ES-I3 (cell line): ENCODE measurements around the gene CALCA.
"Not testable (repeated sequence)": the region's sequence is repeated elsewhere in the genome, so short reads cannot be mapped to it uniquely, and the experiment has no call there.

Experiments
- H3K36me3 ChIP-seq: 2 replicates; pipeline ENCODE4 v1.6.1; 2013; ENCODE audit warnings: mild to moderate bottlenecking, low read length, control low read depth, moderate library complexity; ENCODE audit not compliant: insufficient read depth
- H3K4me1 ChIP-seq: 2 replicates; pipeline ENCODE4 v1.6.1; 2013; ENCODE audit warnings: mild to moderate bottlenecking, control low read depth, low read length; ENCODE audit not compliant: insufficient read depth
- H3K9ac ChIP-seq: 2 replicates; pipeline ENCODE4 v1.6.1; 2013; ENCODE audit warnings: low read depth, mild to moderate bottlenecking, low read length, moderate library complexity
- H3K9me3 ChIP-seq: 2 replicates; pipeline ENCODE4 v1.6.1; 2013; ENCODE audit warnings: mild to moderate bottlenecking, low read length, moderate library complexity; ENCODE audit not compliant: control insufficient read depth, insufficient read depth

Gene CALCA

GRCh38 chr11:14971865-14972580, at the start of gene CALCA:
Gene CALCA, minus strand, starts transcription at chr11:14972351. Its CDS starts 1,159 bp downstream, at chr11:14971192.
- Histone ChIP-seq H3K4me1 (peaks cover 3% of the 10 kb centered on the region; the same call in 1 of the 2 replicates), H3K9me3 (no peaks in the 10 kb centered on the region), H3K9ac (peak within 1 kb of the TSS; percentile 42), H3K36me3 (no peaks in the 10 kb centered on the region)

GRCh38 chr11:15016200-15016599, 44.0 kb upstream of the CALCA start:
- Histone ChIP-seq H3K9ac (no peak overlapping the region), H3K9me3 (peaks cover 4% of the 10 kb centered on the region; the same call in 1 of the 2 replicates), H3K36me3 (no peaks in the 10 kb centered on the region), H3K4me1 (no peaks in the 10 kb centered on the region)

GRCh38 chr11:15011776-15012345, 39.7 kb upstream of the CALCA start:
- H3K9me3 ChIP-seq = no peaks in the 10 kb centered on the region; the same call in 1 of the 2 replicates
- H3K9ac ChIP-seq = no peak overlapping the region
- no peaks in the 10 kb centered on the region for H3K36me3 ChIP-seq
- no peaks in the 10 kb centered on the region for H3K4me1 ChIP-seq

- no peaks in the 10 kb centered on the region for H3K36me3 ChIP-seq
Observed at GRCh38 chr11:15010865-15011264, 38.7 kb upstream of the CALCA start.

DNA sequence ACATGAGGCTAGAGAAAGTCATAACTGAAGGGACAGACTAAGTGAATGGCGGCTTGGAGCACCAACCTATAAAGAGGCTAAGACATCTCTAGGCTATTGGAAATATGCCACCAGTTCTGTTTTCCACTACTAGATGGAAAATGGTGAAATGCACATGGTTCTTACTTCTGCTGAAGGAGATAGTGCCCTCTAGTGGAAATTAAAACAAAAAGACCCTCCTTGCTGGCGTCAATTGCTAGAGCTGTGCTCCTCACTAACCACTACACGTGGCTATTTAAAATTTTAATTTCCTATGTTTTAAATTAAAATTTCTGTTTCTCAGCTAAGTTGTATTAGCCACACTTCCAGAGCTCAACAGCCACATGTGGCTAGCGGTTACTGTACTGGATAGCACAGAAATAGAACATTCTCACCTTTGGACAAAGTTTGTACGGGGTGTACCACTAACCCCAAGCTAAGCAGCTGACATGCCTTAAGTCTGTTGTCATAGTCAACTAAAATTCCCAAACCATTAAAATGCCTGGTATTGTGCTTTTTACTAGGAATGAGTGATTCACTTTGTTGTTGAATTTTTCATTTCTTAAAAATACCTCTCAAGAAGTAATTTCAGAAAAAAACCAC, 34.1 kb upstream of the CALCA start:
- Histone ChIP-seq H3K9ac (no peak overlapping the region), H3K4me1 (no peaks in the 10 kb centered on the region), H3K36me3 (no peaks in the 10 kb centered on the region), H3K9me3 (no peaks in the 10 kb centered on the region)

More at GRCh38 chr11:15010865-15011264, 38.7 kb upstream of the CALCA start:
- no peaks in the 10 kb centered on the region; the same call in 1 of the 2 replicates for H3K9me3 ChIP-seq
- no peak overlapping the region for H3K9ac ChIP-seq
- no peaks in the 10 kb centered on the region for H3K4me1 ChIP-seq

DNA sequence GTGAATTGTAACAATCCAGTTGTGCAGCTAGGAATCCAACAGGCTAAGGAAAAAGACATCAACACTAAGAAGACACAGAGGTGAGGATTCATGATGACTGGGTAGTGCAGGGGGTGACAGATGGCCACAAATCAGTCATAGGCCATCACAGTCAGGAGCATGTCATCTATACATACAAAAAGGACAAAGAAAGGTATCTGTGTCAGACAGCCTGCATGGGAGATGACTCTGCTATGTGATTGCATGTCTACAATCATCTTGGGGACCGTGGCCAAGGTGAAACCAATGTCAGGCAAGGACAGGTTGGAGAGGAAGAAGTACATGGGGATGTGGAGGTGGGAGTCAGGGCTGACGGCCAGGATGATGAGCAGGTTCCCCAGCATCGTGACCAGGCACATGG, 16.0 kb upstream of the CALCA start:
- H3K9ac ChIP-seq, H3K9me3 ChIP-seq, H3K36me3 ChIP-seq, H3K4me1 ChIP-seq: not testable (repeated sequence)

GRCh38 chr11:14981507-14981906, 9.4 kb upstream of the CALCA start:
- H3K9me3 ChIP-seq = no peaks in the 10 kb centered on the region
- H3K9ac ChIP-seq = no peak overlapping the region
- no peaks in the 10 kb centered on the region for H3K4me1 ChIP-seq

DNA sequence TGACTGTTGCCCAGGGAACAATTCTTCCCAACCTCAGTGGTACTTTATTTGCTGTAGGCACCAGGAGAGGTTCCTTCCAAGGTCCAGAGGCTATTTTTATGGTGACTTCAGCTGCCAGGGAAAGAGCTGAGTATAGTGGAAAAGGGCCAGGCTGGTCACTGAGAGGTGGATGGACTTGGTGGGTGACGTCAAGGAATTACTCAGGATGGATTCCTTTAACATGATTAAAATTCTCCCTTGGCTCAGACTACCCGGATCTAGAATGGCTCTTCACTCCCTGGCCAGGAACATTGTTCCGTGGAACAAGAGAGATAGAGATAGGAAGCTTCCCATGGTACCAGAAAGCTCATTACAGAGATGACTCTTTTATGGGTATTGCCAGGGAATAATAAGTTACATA, 8.7 kb upstream of the CALCA start:
- Histone ChIP-seq H3K9me3 (no peaks in the 10 kb centered on the region), H3K4me1 (no peaks in the 10 kb centered on the region), H3K36me3 (no peaks in the 10 kb centered on the region), H3K9ac (no peak overlapping the region)

More at GRCh38 chr11:14981507-14981906, 9.4 kb upstream of the CALCA start:
- no peaks in the 10 kb centered on the region for H3K36me3 ChIP-seq

DNA sequence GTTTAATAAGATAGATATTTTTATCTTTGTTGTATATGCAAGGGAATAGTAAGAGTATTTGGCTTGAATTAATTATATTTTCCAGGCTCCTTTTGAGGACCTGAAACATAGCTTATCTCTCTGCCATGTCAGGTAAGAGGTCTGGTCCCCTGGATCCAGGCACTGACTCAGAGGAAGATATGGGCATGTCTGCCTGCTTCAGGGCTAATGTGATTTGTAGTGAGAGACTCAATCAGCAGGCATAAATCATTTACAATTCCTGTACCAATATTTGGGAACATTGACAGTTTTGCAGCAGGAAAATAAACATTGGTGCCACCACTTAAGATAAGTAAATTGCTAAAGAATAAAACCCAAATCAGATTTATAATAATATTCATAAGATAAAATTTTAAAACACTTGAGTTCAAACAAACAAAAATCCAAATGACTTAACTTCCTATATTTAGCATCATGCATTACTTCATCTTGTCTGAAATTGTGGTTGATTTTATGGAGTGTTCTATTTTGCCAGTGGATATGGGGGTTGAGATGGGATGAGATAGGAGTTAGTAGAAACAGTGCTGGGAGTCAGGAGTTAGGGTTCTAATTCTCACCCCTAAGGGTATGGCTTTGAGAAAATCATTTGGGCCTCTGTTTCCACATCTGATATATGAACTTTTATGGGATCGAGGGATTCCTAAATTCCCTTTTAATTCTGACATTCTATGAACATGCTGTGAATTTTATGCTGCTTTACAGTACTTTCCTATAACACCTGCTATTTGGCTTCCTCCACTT, 5.1 kb upstream of the CALCA start:
- no peaks in the 10 kb centered on the region for H3K9me3 ChIP-seq
- no peak overlapping the region for H3K9ac ChIP-seq
- peaks cover 3% of the 10 kb centered on the region; the same call in 1 of the 2 replicates for H3K4me1 ChIP-seq
- no peaks in the 10 kb centered on the region for H3K36me3 ChIP-seq

- Histone ChIP-seq H3K4me1 (peaks cover 3% of the 10 kb centered on the region; the same call in 1 of the 2 replicates), H3K9ac (peak overlapping the region; percentile 41; the same call in 1 of the 2 replicates), H3K36me3 (no peaks in the 10 kb centered on the region), H3K9me3 (no peaks in the 10 kb centered on the region)
Observed at GRCh38 chr11:14975252-14975587, 3.1 kb upstream of the CALCA start.

- peaks cover 3% of the 10 kb centered on the region; the same call in 1 of the 2 replicates for H3K4me1 ChIP-seq
- H3K9me3 ChIP-seq = no peaks in the 10 kb centered on the region
- no peaks in the 10 kb centered on the region for H3K36me3 ChIP-seq
- peak overlapping the region; percentile 41; the same call in 1 of the 2 replicates for H3K9ac ChIP-seq
Observed at GRCh38 chr11:14974515-14975251, 2.5 kb upstream of the CALCA start.

GRCh38 chr11:14973621-14974514, 1.7 kb upstream of the CALCA start:
- H3K36me3 ChIP-seq = no peaks in the 10 kb centered on the region
- H3K9me3 ChIP-seq = no peaks in the 10 kb centered on the region
- H3K9ac ChIP-seq = peak overlapping the region; percentile 19; the same call in 1 of the 2 replicates
- peaks cover 3% of the 10 kb centered on the region; the same call in 1 of the 2 replicates for H3K4me1 ChIP-seq
